Heart right ventricle (tissue), 16 donors: ENCODE results near the gene CHIC2. TPM values are rescaled to one million over a fixed set of nuclear protein-coding genes. Genes with fewer than 3 reads are reported as not detected.

Experiments used
- ATAC-seq, 8 donors: fragments of 200-7000 bp; cut with Tn5 transposase; one replicate each; pipeline ENCODE4 v1.9.1; 2020; ENCODE audit warnings: mild to moderate bottlenecking in 8 of 8, moderate library complexity in 8 of 8, moderate number of reproducible peaks in 1 of 8
- DNase-seq, 2 donors: peaks; one replicate each; pipeline ENCODE4 v3.0.0-alpha.2; 2020
- H3K27ac ChIP-seq, 10 donors: fragments of 200-600 bp; sonication (generic) in 2 of 10; one replicate each; pipeline versions ENCODE4 v1.5.0 to v1.8.0; 2020 to 2022; ENCODE audit warnings: mild to moderate bottlenecking in 3 of 10
- H3K27me3 ChIP-seq, 7 donors: fragments of 200-600 bp; one replicate each; pipeline ENCODE4 v1.8.0; 2021 to 2022; ENCODE audit warnings: mild to moderate bottlenecking in 2 of 7
- H3K36me3 ChIP-seq, 9 donors: fragments of 200-600 bp; sonication (generic) in 1 of 9; one replicate each; pipeline versions ENCODE4 v1.5.0 to v1.8.0; 2020 to 2022; ENCODE audit warnings: mild to moderate bottlenecking in 2 of 9
- H3K4me1 ChIP-seq, 9 donors: fragments of 200-600 bp; sonication (generic) in 1 of 9; one replicate each; pipeline versions ENCODE4 v1.5.0 to v1.8.0; 2020 to 2022; ENCODE audit warnings: mild to moderate bottlenecking in 4 of 9
- H3K4me3 ChIP-seq, 10 donors: fragments of 200-600 bp; sonication (generic) in 2 of 10; one replicate each; pipeline versions ENCODE4 v1.5.0 to v1.8.0; 2020 to 2022; ENCODE audit warnings: mild to moderate bottlenecking in 7 of 10, moderate library complexity in 2 of 10
- H3K9me3 ChIP-seq, 11 donors: fragments of 200-600 bp in 10 of 11; sonication (generic) in 2 of 11; one replicate each; pipeline versions ENCODE4 v1.5.0 to v1.8.0; 2013 to 2022; ENCODE audit warnings: mild to moderate bottlenecking in 2 of 11, control low read depth in 1 of 11, moderate library complexity in 1 of 11
- CTCF ChIP-seq, 9 donors: fragments of 200-600 bp; sonication (generic) in 2 of 9; IDR thresholded peaks; one replicate each; pipeline versions ENCODE4 v1.5.0 to v1.8.0; 2021 to 2022; ENCODE audit warnings: antibody characterized with exemption in 9 of 9, mild to moderate bottlenecking in 5 of 9, moderate library complexity in 1 of 9
- WGBS, 2 donors: extraction: QIAGEN DNeasy Blood & Tissue Kit; methylation state at CpG; one replicate each; pipeline ENCODE4 v1.1.7; 2013; ENCODE audit warnings: inconsistent platforms in 1 of 2; 5-methylcytosine and 5-hydroxymethylcytosine counted together
- intact Hi-C, 10 donors: fragments of 100-400 bp; cut with DNase I; formaldehyde crosslinking; loops; one replicate each; pipeline versions ENCODE4 v1.11.1 to v1.14.2; 2022
- polyA plus RNA-seq, 2 donors: library from polyadenylated mRNA; stranded (reverse); fragments of 200-250 nt; gene quantifications; one replicate each; pipeline ENCODE4 v1.2.3, GENCODE V29; 2013
- total RNA-seq, 10 donors: library from RNA; stranded (reverse); fragmentation: NEBNext Ultra II Directional in 3 of 10; extraction: Animal tissue kit (Norgen Biotek cat#: 25700) in 3 of 10; gene quantifications; one replicate each; pipeline versions ENCODE4 v1.2.1 to v1.2.4, GENCODE V29; 2021 to 2023
- donor health status: Arrhythmogenic right ventricular cardiomyopathy.
- donor health status: ischemic (EF 13 %, LVEDD 7.1; RV severe dilation, severe dysfunction).
- donor health status: healthy with polysubstance abuse.
- donor health status: DM: no; HTN: yes; CAD: no.
- donor health status: DM: no; HTN: no; CAD: no.
- donor health status: ischemic (EF 25% LVEDD 6.9; RV normal size, moderate dysfunction).
- donor health status: ischemic (EF 25% LVEDD 5.7; RV mildly dilated, moderate dysfunction).
- donor health status: healthy.
- donor health status: DM: yes; HTN: yes; CAD: no.
- donor health status: Ischemic cardiomyopathy.
- donor health status: ischemic (EF 35%, LVEDD 5.7; RV mildly dilated, moderate dysfunction).
- donor health status: nonischemic (EF 11% LVEDD 7.7; RV severe dilation, severe dysfunction).
- donor health status: DM: yes; HTN: yes; CAD: no.
- donor health status: PGD.
- donor health status: ischemic (EF 29% LVEDD 5.4; RV normal size, mild dysfunction).
- donor health status: nonischemic (EF 23%, LVEDD 6.1; RV moderate dilation, normal function).

Gene CHIC2
- total and polyA plus RNA-seq, 12 donors: 5.6 to 13.5 (median 9.3) TPM

GRCh38 chr4:54099287-54099747 is 34.9 kb upstream of the CHIC2 start:
- intact Hi-C loops: loop anchor here in 1 of 10 donors (10.0 kb wide), 1 partner anchor 115 kb away; no protein-coding TSS in a partner anchor
- Histone ChIP-seq H3K4me3 (peak overlapping the region; percentile 17 to 53 (median 41)), H3K27me3 (peaks cover 37 to 100% (median 100%) of the 10 kb centered on the region in 7 donors), H3K9me3 (no peaks in the 10 kb centered on the region), H3K36me3 (no peaks in the 10 kb centered on the region), H3K4me1 (peaks cover 8 to 46% (median 27%) of the 10 kb centered on the region in 9 donors), H3K27ac (no peak overlapping the region)
- TF ChIP-seq CTCF (IDR thresholded peaks at IDR 0.05): no peak
- 3 to 4% methylated on average over 17 of the region's 17 CpGs for WGBS, 2 donors
- ATAC-seq (no peak), DNase-seq (no peak)

GRCh38 chr4:54098375-54098774 is 34.0 kb upstream of the CHIC2 start:
- intact Hi-C loops: loop anchor here in 1 of 10 donors (10.0 kb wide), 1 partner anchor 116 kb away; no protein-coding TSS in a partner anchor
- H3K36me3 ChIP-seq: no peaks in the 10 kb centered on the region
- DNase-seq (no peak), ATAC-seq (no peak)
- no peak overlapping the region for H3K4me3 ChIP-seq
- peaks cover 8 to 39% (median 21%) of the 10 kb centered on the region in 9 donors for H3K4me1 ChIP-seq
- H3K27me3 ChIP-seq: peaks cover 37 to 100% (median 100%) of the 10 kb centered on the region in 7 donors
- TF ChIP-seq CTCF (IDR thresholded peaks at IDR 0.05): no peak
- no peak overlapping the region for H3K27ac ChIP-seq
- no peaks in the 10 kb centered on the region for H3K9me3 ChIP-seq
- WGBS, 2 donors: 26 to 29% methylated on average over 5 of the region's 5 CpGs

- no peak for DNase-seq
- no peak for ATAC-seq
- no peak for TF ChIP-seq CTCF (IDR thresholded peaks at IDR 0.05)
- WGBS, 2 donors: 55 to 58% methylated on average over 6 of the region's 6 CpGs
- H3K4me1 ChIP-seq: peaks cover 8 to 37% (median 25%) of the 10 kb centered on the region in 9 donors
- peaks cover 37 to 100% (median 100%) of the 10 kb centered on the region in 7 donors for H3K27me3 ChIP-seq
- no peak overlapping the region for H3K27ac ChIP-seq
- intact Hi-C loops: loop anchor here in 1 of 10 donors (10.0 kb wide), 1 partner anchor 118 kb away; no protein-coding TSS in a partner anchor
- no peak overlapping the region for H3K4me3 ChIP-seq
- no peaks in the 10 kb centered on the region for H3K9me3 ChIP-seq
- no peaks in the 10 kb centered on the region for H3K36me3 ChIP-seq
Measured at GRCh38 chr4:54097152-54097551, 32.7 kb upstream of the CHIC2 start.

- ATAC-seq: no peak
- no peak overlapping the region for H3K4me3 ChIP-seq
- peaks cover 33 to 100% (median 98%) of the 10 kb centered on the region in 7 donors for H3K27me3 ChIP-seq
- DNase-seq: no peak
- intact Hi-C loops: loop anchor here in 1 of 10 donors (10.0 kb wide), 1 partner anchor 118 kb away; no protein-coding TSS in a partner anchor
- 31 to 41% methylated on average over 13 of the region's 13 CpGs for WGBS, 2 donors
- H3K27ac ChIP-seq: no peak overlapping the region
- peaks cover 8 to 43% (median 33%) of the 10 kb centered on the region in 9 donors for H3K4me1 ChIP-seq
- H3K36me3 ChIP-seq: no peaks in the 10 kb centered on the region
- TF ChIP-seq CTCF (IDR thresholded peaks at IDR 0.05): no peak
- no peaks in the 10 kb centered on the region for H3K9me3 ChIP-seq
Measured at GRCh38 chr4:54096295-54096962, 32.0 kb upstream of the CHIC2 start.
